H1 (cell line): ENCODE results near the gene ACTN3.

Experiments
- ATF3 ChIP-seq: IDR thresholded peaks from 2 replicates; pipeline ENCODE4 v1.6.1; 2011; ENCODE audit warnings: low read depth, mild to moderate bottlenecking, low read length; ENCODE audit not compliant: insufficient read depth
- BACH1 ChIP-seq: IDR thresholded peaks from 2 replicates; pipeline ENCODE4 v1.6.1; 2012; ENCODE audit warnings: low read length, improper control_type of control experiment
- BRCA1 ChIP-seq: IDR thresholded peaks from 2 replicates; pipeline ENCODE4 v1.6.1; 2012; ENCODE audit warnings: low read depth, low read length, improper control_type of control experiment
- CTCF ChIP-seq, 3 experiments: IDR thresholded peaks; 1 replicate in 2 of 3; 2 replicates in 1 of 3; pipeline versions ENCODE4 v1.5.1 to v1.6.1; 2011; ENCODE audit warnings: low read length in 3 of 3, mild to moderate bottlenecking in 3 of 3, inconsistent platforms in 2 of 3, low read depth in 1 of 3, moderate library complexity in 1 of 3; ENCODE audit not compliant: insufficient read depth in 1 of 3; ENCODE audit errors: control extremely low read depth in 1 of 3
- EZH2 ChIP-seq: fragments of 200-600 bp; sonication (generic); IDR thresholded peaks from 2 replicates; pipeline ENCODE4 v1.7.1; 2012; ENCODE audit warnings: low read depth, mild to moderate bottlenecking, moderate library complexity, low read length, inconsistent platforms; ENCODE audit not compliant: severe bottlenecking
- GABPA ChIP-seq: IDR thresholded peaks from 2 replicates; pipeline ENCODE4 v1.6.1; 2011; ENCODE audit warnings: mild to moderate bottlenecking, low read length, moderate library complexity, borderline replicate concordance; ENCODE audit not compliant: insufficient read depth
- HDAC6 ChIP-seq: IDR thresholded peaks from one replicate; pipeline ENCODE4 v1.7.1; 2012; ENCODE audit warnings: low read depth, mild to moderate bottlenecking, inconsistent platforms, low read length, moderate library complexity
- POLR2A ChIP-seq, 2 experiments: IDR thresholded peaks; 1 replicate in 1 of 2; 2 replicates in 1 of 2; pipeline ENCODE4 v1.6.1; 2011; ENCODE audit warnings: low read depth in 2 of 2, low read length in 2 of 2, mild to moderate bottlenecking in 2 of 2; ENCODE audit errors: control extremely low read depth in 1 of 2
- POLR2AphosphoS5 ChIP-seq: IDR thresholded peaks from 2 replicates; pipeline ENCODE4 v1.6.1; 2011; ENCODE audit warnings: low read depth, low read length
- RAD21 ChIP-seq, 2 experiments: IDR thresholded peaks in 1 of 2; conservative IDR thresholded peaks in 1 of 2; 2 replicates each; pipeline ENCODE4 v1.6.1; 2011; ENCODE audit warnings: low read depth in 2 of 2, low read length in 2 of 2, improper control_type of control experiment in 1 of 2, inconsistent platforms in 1 of 2, mild to moderate bottlenecking in 1 of 2, moderate library complexity in 1 of 2
- SIN3A ChIP-seq, 2 experiments: IDR thresholded peaks in 1 of 2; conservative IDR thresholded peaks in 1 of 2; 2 replicates each; pipeline ENCODE4 v1.6.1; 2011 to 2012; ENCODE audit warnings: low read length in 2 of 2, improper control_type of control experiment in 1 of 2, low read depth in 1 of 2, mild to moderate bottlenecking in 1 of 2
- SP1 ChIP-seq: IDR thresholded peaks from 2 replicates; pipeline ENCODE4 v1.6.1; 2011; ENCODE audit warnings: low read depth, low read length
- SP2 ChIP-seq: IDR thresholded peaks from 2 replicates; pipeline ENCODE4 v1.6.1; 2012; ENCODE audit warnings: mild to moderate bottlenecking, low read length, inconsistent platforms

- TF ChIP-seq POLR2AphosphoS5: no peak
- TF ChIP-seq EZH2: no peak
- TF ChIP-seq CTCF (IDR thresholded peaks at IDR 0.05; ENCODE audit: control extremely low read depth in 1 of 3, insufficient read depth in 1 of 3, low read depth in 1 of 3, low read length in 3 of 3): no peak
- no peak for TF ChIP-seq SP2
- no peak for TF ChIP-seq GABPA
- no peak for TF ChIP-seq BACH1
- no peak for TF ChIP-seq ATF3
- TF ChIP-seq RAD21 (IDR thresholded peaks at IDR 0.05 in 1 of 2, conservative IDR thresholded peaks at IDR 0.05 in 1 of 2; ENCODE audit: low read depth in 2 of 2, low read length in 2 of 2): no peak
- TF ChIP-seq SIN3A (conservative IDR thresholded peaks at IDR 0.05 in 1 of 2, IDR thresholded peaks at IDR 0.05 in 1 of 2; ENCODE audit: low read depth in 1 of 2, low read length in 2 of 2): no peak
- no peak for TF ChIP-seq SP1
- no peak for TF ChIP-seq HDAC6
- TF ChIP-seq BRCA1: no peak
- no peak for TF ChIP-seq POLR2A (IDR thresholded peaks at IDR 0.05; ENCODE audit: control extremely low read depth in 1 of 2, low read depth in 2 of 2, low read length in 2 of 2)
Measured at GRCh38 chr11:66557733-66558326, 11.1 kb downstream of the ACTN3 start.
